Chondrocyte (in vitro differentiated cells): ENCODE measurements around the gene CCDC106. TPM values are rescaled to one million over a fixed set of nuclear protein-coding genes. Genes with fewer than 3 reads are reported as not detected.

Source experiments
- DNase-seq: peaks from one replicate; pipeline ENCODE4 v3.0.0; 2021; ENCODE audit warnings: mixed read lengths, low spot score
- H3K27ac Mint-ChIP-seq: one replicate; pipeline ENCODE4 v1.8.0; 2021; ENCODE audit warnings: mild to moderate bottlenecking, moderate library complexity, mixed read lengths; ENCODE audit not compliant: unreplicated experiment
- H3K27me3 Mint-ChIP-seq: 2 replicates; pipeline ENCODE4 v1.8.0; 2021; ENCODE audit warnings: low read depth, mixed read lengths
- H3K36me3 Mint-ChIP-seq: 2 replicates; pipeline ENCODE4 v1.8.0; 2021; ENCODE audit warnings: low read depth, mixed read lengths
- H3K4me1 Mint-ChIP-seq: 2 replicates; pipeline ENCODE4 v1.8.0; 2021; ENCODE audit warnings: low read depth, mild to moderate bottlenecking, mixed read lengths
- H3K4me3 Mint-ChIP-seq: one replicate; pipeline ENCODE4 v1.8.0; 2021; ENCODE audit warnings: mild to moderate bottlenecking, moderate library complexity, mixed read lengths; ENCODE audit not compliant: unreplicated experiment
- H3K9me3 Mint-ChIP-seq: 2 replicates; pipeline ENCODE4 v1.8.0; 2021; ENCODE audit warnings: low read depth, mixed read lengths
- CTCF ChIP-seq: fragments of 200-600 bp; sonication (generic); IDR thresholded peaks from 2 replicates; pipeline ENCODE4 v1.5.0; 2021; ENCODE audit warnings: antibody characterized with exemption, mild to moderate bottlenecking, moderate library complexity
- total RNA-seq: library from RNA; stranded (reverse); gene quantifications from 3 replicates; pipeline ENCODE4 v1.2.1, GENCODE V29; 2021

CCDC106 gene
- total RNA-seq, 1 donor from 2014 or later, result 20.9 TPM

GRCh38 chr19:55649268-55650125 lies 1.5 kb downstream of the CCDC106 start:
- TF ChIP-seq CTCF, result no peak
- peak overlapping the region; percentile 77 for H3K27ac Mint-ChIP-seq
- DNase-seq, result peak; percentile 74
- peak overlapping the region; percentile 81 for H3K4me3 Mint-ChIP-seq
- no peaks in the 10 kb centered on the region for H3K9me3 Mint-ChIP-seq
- H3K4me1 Mint-ChIP-seq, result peaks cover 45% of the 10 kb centered on the region
- H3K36me3 Mint-ChIP-seq, result peaks cover 8% of the 10 kb centered on the region
- no peaks in the 10 kb centered on the region for H3K27me3 Mint-ChIP-seq

GRCh38 chr19:55650126-55650557 lies 2.1 kb downstream of the CCDC106 start:
- H3K9me3 Mint-ChIP-seq, result no peaks in the 10 kb centered on the region
- TF ChIP-seq CTCF, result no peak
- peaks cover 43% of the 10 kb centered on the region for H3K4me1 Mint-ChIP-seq
- DNase-seq, result no peak
- peak overlapping the region; percentile 77 for H3K27ac Mint-ChIP-seq
- no peaks in the 10 kb centered on the region for H3K27me3 Mint-ChIP-seq
- peaks cover 7% of the 10 kb centered on the region for H3K36me3 Mint-ChIP-seq
- no peak overlapping the region for H3K4me3 Mint-ChIP-seq

GRCh38 chr19:55650602-55651230 lies 2.7 kb downstream of the CCDC106 start:
- Mint-ChIP-seq H3K4me1 (peaks cover 38% of the 10 kb centered on the region), H3K27ac (peak overlapping the region; percentile 33), H3K27me3 (no peaks in the 10 kb centered on the region), H3K4me3 (no peak overlapping the region), H3K36me3 (peaks cover 3% of the 10 kb centered on the region), H3K9me3 (no peaks in the 10 kb centered on the region)
- DNase-seq, result peak; percentile 92
- no peak for TF ChIP-seq CTCF

GRCh38 chr19:55651236-55651635 lies 3.2 kb downstream of the CCDC106 start:
- Mint-ChIP-seq H3K4me3 (no peak overlapping the region), H3K36me3 (peaks cover 3% of the 10 kb centered on the region)

More at GRCh38 chr19:55651236-55651635, 3.2 kb downstream of the CCDC106 start:
- peak; percentile 83 for DNase-seq
- H3K4me1 Mint-ChIP-seq, result peaks cover 42% of the 10 kb centered on the region
- TF ChIP-seq CTCF, result no peak
- H3K27ac Mint-ChIP-seq, result no peak overlapping the region
- H3K27me3 Mint-ChIP-seq, result no peaks in the 10 kb centered on the region
- H3K9me3 Mint-ChIP-seq, result no peaks in the 10 kb centered on the region
